Mesendoderm (in vitro differentiated cells): ENCODE measurements around the gene NIFK.
"Not testable (repeated sequence)": the region's sequence is repeated elsewhere in the genome, so short reads cannot be mapped to it uniquely, and the experiment has no call there.

ENCODE experiments used
- DNase-seq: peaks from one replicate; pipeline ENCODE4 v3.0.0; 2013
- H2AK5ac ChIP-seq: 2 replicates; pipeline ENCODE4 v1.6.1; 2013; ENCODE audit warnings: low read length, inconsistent platforms
- H2BK120ac ChIP-seq: 2 replicates; pipeline ENCODE4 v1.6.1; 2013; ENCODE audit warnings: low read depth, mild to moderate bottlenecking, low read length, moderate library complexity, mixed read lengths
- H2BK15ac ChIP-seq: replicated peaks from 2 replicates; pipeline ENCODE4 v1.6.1; 2013; ENCODE audit warnings: low read depth, mild to moderate bottlenecking, moderate library complexity
- H2BK5ac ChIP-seq: 2 replicates; pipeline ENCODE4 v1.6.1; 2013; ENCODE audit warnings: low read length, inconsistent platforms
- H3K18ac ChIP-seq: 2 replicates; pipeline ENCODE4 v1.6.1; 2013; ENCODE audit warnings: mild to moderate bottlenecking, low read length, mixed read lengths
- H3K23ac ChIP-seq: one replicate; pipeline ENCODE4 v1.6.1; 2013; ENCODE audit warnings: low read length
- H3K27ac ChIP-seq: 2 replicates; pipeline ENCODE4 v1.5.1; 2013; ENCODE audit warnings: low read depth, mild to moderate bottlenecking, inconsistent platforms, low read length, moderate library complexity
- H3K27me3 ChIP-seq: 2 replicates; pipeline ENCODE4 v1.6.1; 2013; ENCODE audit warnings: low read length, control low read depth, mild to moderate bottlenecking, inconsistent platforms; ENCODE audit not compliant: insufficient read depth, poor library complexity
- H3K36me3 ChIP-seq: 2 replicates; pipeline ENCODE4 v1.6.1; 2013; ENCODE audit warnings: low read length, inconsistent platforms; ENCODE audit not compliant: control insufficient read depth, insufficient read depth
- H3K4ac ChIP-seq: one replicate; pipeline ENCODE4 v1.6.1; 2013; ENCODE audit warnings: low read depth, mild to moderate bottlenecking, low read length, moderate library complexity
- H3K4me1 ChIP-seq: 2 replicates; pipeline ENCODE4 v1.6.1; 2013; ENCODE audit warnings: low read depth, low read length, inconsistent platforms; ENCODE audit not compliant: control insufficient read depth
- H3K4me2 ChIP-seq: 2 replicates; pipeline ENCODE4 v1.6.1; 2013; ENCODE audit warnings: low read length
- H3K4me3 ChIP-seq: 2 replicates; pipeline ENCODE4 v1.5.1; 2013; ENCODE audit warnings: mild to moderate bottlenecking, low read length
- H3K56ac ChIP-seq: one replicate; pipeline ENCODE4 v1.6.1; 2013; ENCODE audit warnings: low read length
- H3K79me1 ChIP-seq: 2 replicates; pipeline ENCODE4 v1.6.1; 2013; ENCODE audit warnings: low read length, inconsistent platforms
- H3K79me2 ChIP-seq: 2 replicates; pipeline ENCODE4 v1.6.1; 2013; ENCODE audit warnings: mild to moderate bottlenecking, low read length; ENCODE audit not compliant: control insufficient read depth, insufficient read depth
- H3K9ac ChIP-seq: 2 replicates; pipeline ENCODE4 v1.6.1; 2013; ENCODE audit warnings: low read length, inconsistent platforms
- H4K5ac ChIP-seq: one replicate; pipeline ENCODE4 v1.6.1; 2013; ENCODE audit warnings: low read length
- H4K8ac ChIP-seq: one replicate; pipeline ENCODE4 v1.6.1; 2013; ENCODE audit warnings: low read depth, mild to moderate bottlenecking, control low read depth, low read length, moderate library complexity
- WGBS: extraction: QIAGEN DNeasy Blood & Tissue Kit; methylation state at CpG from one replicate; pipeline ENCODE4 v1.1.7; 2013; ENCODE audit warnings: low lambda C conversion rate, missing lambda C conversion rate; ENCODE audit not compliant: insufficient coverage; ENCODE audit errors: extremely low coverage; 5-methylcytosine and 5-hydroxymethylcytosine counted together

Gene NIFK

GRCh38 chr2:121690572-121690971 is 46.1 kb downstream of the NIFK start:
- not testable (repeated sequence) for H3K27me3 ChIP-seq, H2AK5ac ChIP-seq, H3K79me2 ChIP-seq, H2BK15ac ChIP-seq, H4K8ac ChIP-seq, H3K4me2 ChIP-seq, H3K4me3 ChIP-seq, H3K4ac ChIP-seq, H3K36me3 ChIP-seq, H3K27ac ChIP-seq, H4K5ac ChIP-seq, H3K18ac ChIP-seq, H3K9ac ChIP-seq, H3K23ac ChIP-seq, DNase-seq, H2BK120ac ChIP-seq, H3K56ac ChIP-seq, H3K79me1 ChIP-seq, H2BK5ac ChIP-seq, H3K4me1 ChIP-seq
- no CpG with 5 or more reads among the region's 3 CpGs for WGBS

- H4K5ac ChIP-seq = no peak overlapping the region
- no CpG with 5 or more reads among the region's 6 CpGs for WGBS
These were observed 46.6 kb downstream of the NIFK start for GRCh38 chr2:121690095-121690494.

GRCh38 chr2:121689356-121689755 is 47.3 kb downstream of the NIFK start:
- no CpG with 5 or more reads among the region's 4 CpGs for WGBS
- H2AK5ac ChIP-seq = no peak overlapping the region
- H3K79me1 ChIP-seq = no peaks in the 10 kb centered on the region
- no peak overlapping the region for H4K8ac ChIP-seq
- no peaks in the 10 kb centered on the region for H3K36me3 ChIP-seq
- no peak overlapping the region for H3K23ac ChIP-seq
- H3K18ac ChIP-seq = no peak overlapping the region
- peak; percentile 58 for DNase-seq
- no peaks in the 10 kb centered on the region for H3K27me3 ChIP-seq
- H3K56ac ChIP-seq = no peak overlapping the region
- H3K4me1 ChIP-seq = no peaks in the 10 kb centered on the region
- H2BK5ac ChIP-seq = no peak overlapping the region
- no peak overlapping the region for H3K4ac ChIP-seq
- H2BK15ac ChIP-seq = no peak overlapping the region
- no peak overlapping the region for H3K4me3 ChIP-seq
- H3K79me2 ChIP-seq = no peaks in the 10 kb centered on the region
- H4K5ac ChIP-seq = no peak overlapping the region
- no peak overlapping the region for H3K4me2 ChIP-seq
- H3K27ac ChIP-seq = no peak overlapping the region
- H2BK120ac ChIP-seq = no peak overlapping the region
- no peak overlapping the region for H3K9ac ChIP-seq

More at GRCh38 chr2:121690095-121690494, 46.6 kb downstream of the NIFK start:
- Histone ChIP-seq H3K56ac (no peak overlapping the region), H4K8ac (no peak overlapping the region), H3K36me3 (no peaks in the 10 kb centered on the region), H3K23ac (no peak overlapping the region), H3K79me2 (no peaks in the 10 kb centered on the region), H2AK5ac (no peak overlapping the region), H2BK120ac (no peak overlapping the region), H3K4me3 (no peak overlapping the region), H3K18ac (no peak overlapping the region), H2BK15ac (no peak overlapping the region), H3K9ac (no peak overlapping the region), H3K27ac (no peak overlapping the region), H3K4me1 (no peaks in the 10 kb centered on the region), H3K79me1 (no peaks in the 10 kb centered on the region), H3K27me3 (no peaks in the 10 kb centered on the region), H3K4me2 (no peak overlapping the region), H3K4ac (no peak overlapping the region), H2BK5ac (no peak overlapping the region)
- peak; percentile 50 for DNase-seq

GRCh38 chr2:121688820-121689219 is 47.9 kb downstream of the NIFK start:
- H3K4me3 ChIP-seq = no peak overlapping the region
- H3K27ac ChIP-seq = no peak overlapping the region
- no peaks in the 10 kb centered on the region for H3K27me3 ChIP-seq
- WGBS = no CpG with 5 or more reads among the region's 2 CpGs
- no peak overlapping the region for H3K4ac ChIP-seq
- no peak overlapping the region for H3K23ac ChIP-seq
- DNase-seq = no peak
- H2BK15ac ChIP-seq = no peak overlapping the region
- H3K18ac ChIP-seq = no peak overlapping the region
- H3K79me2 ChIP-seq = no peaks in the 10 kb centered on the region
- no peak overlapping the region for H3K56ac ChIP-seq
- H3K4me2 ChIP-seq = no peak overlapping the region
- no peak overlapping the region for H2BK120ac ChIP-seq
- H3K9ac ChIP-seq = no peak overlapping the region
- H3K36me3 ChIP-seq = no peaks in the 10 kb centered on the region
- no peaks in the 10 kb centered on the region for H3K79me1 ChIP-seq
- H3K4me1 ChIP-seq = no peaks in the 10 kb centered on the region
- no peak overlapping the region for H2AK5ac ChIP-seq
- H4K8ac ChIP-seq = no peak overlapping the region
- no peak overlapping the region for H2BK5ac ChIP-seq
- H4K5ac ChIP-seq = no peak overlapping the region

- WGBS = no CpG with 5 or more reads among the region's 2 CpGs
- Histone ChIP-seq H3K9ac (no peak overlapping the region), H3K79me2 (no peaks in the 10 kb centered on the region), H3K4me2 (no peak overlapping the region), H3K27me3 (no peaks in the 10 kb centered on the region), H3K79me1 (no peaks in the 10 kb centered on the region), H2BK120ac (no peak overlapping the region), H3K27ac (no peak overlapping the region), H3K4ac (no peak overlapping the region), H3K56ac (no peak overlapping the region), H3K4me3 (no peak overlapping the region), H4K8ac (no peak overlapping the region), H3K36me3 (no peaks in the 10 kb centered on the region), H2BK15ac (no peak overlapping the region), H3K23ac (no peak overlapping the region), H3K18ac (no peak overlapping the region), H4K5ac (no peak overlapping the region), H2BK5ac (no peak overlapping the region), H3K4me1 (no peaks in the 10 kb centered on the region), H2AK5ac (no peak overlapping the region)
- DNase-seq = no peak
These were observed 49.8 kb downstream of the NIFK start for GRCh38 chr2:121686902-121687301.

- H2BK5ac ChIP-seq = no peak overlapping the region
- no peak overlapping the region for H3K27ac ChIP-seq
- H3K4me1 ChIP-seq = no peaks in the 10 kb centered on the region
- no CpG with 5 or more reads among the region's 19 CpGs for WGBS
- no peak overlapping the region for H3K56ac ChIP-seq
- no peaks in the 10 kb centered on the region for H3K36me3 ChIP-seq
- H3K18ac ChIP-seq = no peak overlapping the region
- no peak overlapping the region for H3K4ac ChIP-seq
- no peak overlapping the region for H2BK15ac ChIP-seq
- H3K79me2 ChIP-seq = no peaks in the 10 kb centered on the region
- H3K4me2 ChIP-seq = no peak overlapping the region
- H3K4me3 ChIP-seq = no peak overlapping the region
- no peak overlapping the region for H2BK120ac ChIP-seq
- no peak overlapping the region for H3K23ac ChIP-seq
- no peak overlapping the region for H2AK5ac ChIP-seq
- DNase-seq = no peak
- H3K79me1 ChIP-seq = no peaks in the 10 kb centered on the region
- no peak overlapping the region for H4K5ac ChIP-seq
- no peaks in the 10 kb centered on the region for H3K27me3 ChIP-seq
- H4K8ac ChIP-seq = no peak overlapping the region
- H3K9ac ChIP-seq = no peak overlapping the region
These were observed 50.5 kb downstream of the NIFK start for GRCh38 chr2:121686218-121686617.
